ENCODE measurements around the gene SMAD5. TPM values are rescaled to one million over a fixed set of nuclear protein-coding genes. Genes with fewer than 3 reads are reported as not detected.

SMAD5 gene
- total RNA-seq, 2 experiments from 2014 or later, result 5.4 to 7.7 TPM

- H3K27ac Mint-ChIP-seq, result no peak overlapping the region
- H3K9me3 Mint-ChIP-seq (ENCODE audit: low read depth), result no peaks in the 10 kb centered on the region
- H3K4me3 Mint-ChIP-seq, result no peak overlapping the region
- POLR2A ChIA-PET, result no interaction called here
- DNase-seq (no peak), ATAC-seq (peak; percentile 51)
- peaks cover 38% of the 10 kb centered on the region for H3K27me3 Mint-ChIP-seq
- CTCF ChIA-PET, result interaction anchor here (1.2 to 1.9 kb wide), 2 partner anchors 9 to 178 kb away, joined by 3 to 4 read pairs; partner anchors contain the start of gene SMAD5
- no peaks in the 10 kb centered on the region for H3K4me1 Mint-ChIP-seq
- intact Hi-C loops (cut with DNase I, micrococcal nuclease), result no loop called here
- no peaks in the 10 kb centered on the region for H3K36me3 Mint-ChIP-seq (ENCODE audit: low read depth)
These were observed 9.3 kb upstream of the SMAD5 start for GRCh38 chr5:136123236-136123768.

GRCh38 chr5:136127560-136127959 lies 5.1 kb upstream of the SMAD5 start:
- ChIA-PET POLR2A (no interaction called here), CTCF (interaction anchor here (1.8 kb wide), 1 partner anchor 13 kb away, joined by 4 read pairs; no protein-coding TSS in a partner anchor)
- ATAC-seq, result no peak
- Mint-ChIP-seq H3K27ac (no peak overlapping the region), H3K4me1 (no peaks in the 10 kb centered on the region), H3K4me3 (no peak overlapping the region), H3K9me3 (ENCODE audit: low read depth) (no peaks in the 10 kb centered on the region), H3K36me3 (ENCODE audit: low read depth) (no peaks in the 10 kb centered on the region), H3K27me3 (peaks cover 40% of the 10 kb centered on the region)
- intact Hi-C loops (cut with DNase I, micrococcal nuclease), result no loop called here
- no peak for DNase-seq

- Mint-ChIP-seq H3K9me3 (ENCODE audit: low read depth) (no peaks in the 10 kb centered on the region), H3K36me3 (ENCODE audit: low read depth) (no peaks in the 10 kb centered on the region), H3K4me3 (no peak overlapping the region), H3K4me1 (peaks cover 3% of the 10 kb centered on the region), H3K27ac (no peak overlapping the region), H3K27me3 (peaks cover 37% of the 10 kb centered on the region)
- DNase-seq (no peak), ATAC-seq (no peak)
- ChIA-PET POLR2A (no interaction called here), CTCF (interaction anchor here (0.9 to 1.2 kb wide), 2 partner anchors 51 to 95 kb away, joined by 3 read pairs; no protein-coding TSS in a partner anchor)
- intact Hi-C loops (cut with DNase I, micrococcal nuclease), result no loop called here
These were observed 4.2 kb upstream of the SMAD5 start for GRCh38 chr5:136128481-136128880.

GRCh38 chr5:136129445-136129844 lies 3.2 kb upstream of the SMAD5 start:
- Mint-ChIP-seq H3K36me3 (ENCODE audit: low read depth) (no peaks in the 10 kb centered on the region), H3K27ac (no peak overlapping the region), H3K9me3 (ENCODE audit: low read depth) (no peaks in the 10 kb centered on the region), H3K27me3 (peaks cover 35% of the 10 kb centered on the region), H3K4me1 (peaks cover 9% of the 10 kb centered on the region), H3K4me3 (no peak overlapping the region)
- ChIA-PET CTCF (interaction anchor here (0.9 to 1.2 kb wide), 2 partner anchors 52 to 94 kb away, joined by 3 read pairs; no protein-coding TSS in a partner anchor), POLR2A (no interaction called here)
- DNase-seq (no peak), ATAC-seq (no peak)
- intact Hi-C loops (cut with DNase I, micrococcal nuclease), result no loop called here

GRCh38 chr5:136130581-136130980 lies 2.1 kb upstream of the SMAD5 start:
- H3K27ac Mint-ChIP-seq, result no peak overlapping the region
- no peak overlapping the region for H3K4me3 Mint-ChIP-seq
- peaks cover 41% of the 10 kb centered on the region for H3K27me3 Mint-ChIP-seq
- intact Hi-C loops (cut with DNase I, micrococcal nuclease), result loop anchor here in 1 of 2 experiments (5.0 kb wide), 1 partner anchor 93 kb away; no protein-coding TSS in a partner anchor
- ChIA-PET POLR2A (no interaction called here), CTCF (interaction anchor here (0.9 kb wide), 1 partner anchor 10 kb away, joined by 3 read pairs; no protein-coding TSS in a partner anchor)
- no peaks in the 10 kb centered on the region for H3K9me3 Mint-ChIP-seq (ENCODE audit: low read depth)
- DNase-seq (no peak), ATAC-seq (no peak)
- H3K4me1 Mint-ChIP-seq, result peaks cover 17% of the 10 kb centered on the region
- no peaks in the 10 kb centered on the region for H3K36me3 Mint-ChIP-seq (ENCODE audit: low read depth)

- ATAC-seq (no peak), DNase-seq (peak; percentile 9)
- intact Hi-C loops (cut with DNase I, micrococcal nuclease), result loop anchor here in 1 of 2 experiments (5.0 kb wide), 1 partner anchor 95 kb away; no protein-coding TSS in a partner anchor
- peaks cover 17% of the 10 kb centered on the region for H3K4me1 Mint-ChIP-seq
- CTCF ChIA-PET, result interaction anchor here (0.6 to 1.1 kb wide), 6 partner anchors 8 to 154 kb away, joined by 3 to 6 read pairs (median 4); no protein-coding TSS in a partner anchor
- peak overlapping the region; percentile 63 for H3K27ac Mint-ChIP-seq
- POLR2A ChIA-PET, result no interaction called here
- no peaks in the 10 kb centered on the region for H3K36me3 Mint-ChIP-seq (ENCODE audit: low read depth)
- H3K27me3 Mint-ChIP-seq, result peaks cover 38% of the 10 kb centered on the region
- H3K9me3 Mint-ChIP-seq (ENCODE audit: low read depth), result no peaks in the 10 kb centered on the region
- peak overlapping the region; percentile 74 for H3K4me3 Mint-ChIP-seq
These were observed 558 bp upstream of the SMAD5 start for GRCh38 chr5:136132087-136132486.

- peak overlapping the region; percentile 74 for H3K4me3 Mint-ChIP-seq
- DNase-seq (peak; percentile 48), ATAC-seq (no peak)
- CTCF ChIA-PET, result no interaction called here
- H3K9me3 Mint-ChIP-seq (ENCODE audit: low read depth), result no peaks in the 10 kb centered on the region
- peak overlapping the region; percentile 65 for H3K27ac Mint-ChIP-seq
- intact Hi-C loops (cut with DNase I, micrococcal nuclease), result loop anchor here in 1 of 2 experiments (5.0 kb wide), 1 partner anchor 96 kb away; no protein-coding TSS in a partner anchor
- H3K27me3 Mint-ChIP-seq, result peaks cover 35% of the 10 kb centered on the region
- peaks cover 25% of the 10 kb centered on the region for H3K4me1 Mint-ChIP-seq
- POLR2A ChIA-PET, result interaction anchor here (0.6 kb wide), 1 partner anchor 1033 kb away, joined by 4 read pairs; no protein-coding TSS in a partner anchor
- no peaks in the 10 kb centered on the region for H3K36me3 Mint-ChIP-seq (ENCODE audit: low read depth)
These were observed 727 bp downstream of the SMAD5 start for GRCh38 chr5:136133222-136133921.

GRCh38 chr5:136133922-136134379 lies 1.3 kb downstream of the SMAD5 start:
- CTCF ChIA-PET, result interaction anchor here (1.2 kb wide), 1 partner anchor 9 kb away, joined by 5 read pairs; no protein-coding TSS in a partner anchor
- Mint-ChIP-seq H3K4me1 (peaks cover 25% of the 10 kb centered on the region), H3K4me3 (peak overlapping the region; percentile 74), H3K27ac (no peak overlapping the region), H3K9me3 (ENCODE audit: low read depth) (no peaks in the 10 kb centered on the region), H3K36me3 (ENCODE audit: low read depth) (no peaks in the 10 kb centered on the region), H3K27me3 (peaks cover 34% of the 10 kb centered on the region)
- intact Hi-C loops (cut with DNase I, micrococcal nuclease), result loop anchor here in 1 of 2 experiments (5.0 kb wide), 1 partner anchor 97 kb away; no protein-coding TSS in a partner anchor
- POLR2A ChIA-PET, result interaction anchor here (0.7 kb wide), 1 partner anchor 86 kb away, joined by 4 read pairs; no protein-coding TSS in a partner anchor
- ATAC-seq, result no peak
- no peak for DNase-seq

GRCh38 chr5:136134653-136135052 lies 2.0 kb downstream of the SMAD5 start:
- no peak for DNase-seq
- peaks cover 27% of the 10 kb centered on the region for H3K4me1 Mint-ChIP-seq
- POLR2A ChIA-PET, result interaction anchor here (0.7 kb wide), 1 partner anchor 87 kb away, joined by 4 read pairs; no protein-coding TSS in a partner anchor
- H3K4me3 Mint-ChIP-seq, result no peak overlapping the region
- H3K36me3 Mint-ChIP-seq (ENCODE audit: low read depth), result no peaks in the 10 kb centered on the region
- peaks cover 37% of the 10 kb centered on the region for H3K27me3 Mint-ChIP-seq
- no peak overlapping the region for H3K27ac Mint-ChIP-seq
- no peak for ATAC-seq
- intact Hi-C loops (cut with DNase I, micrococcal nuclease), result loop anchor here in 1 of 2 experiments (5.0 kb wide), 1 partner anchor 97 kb away; no protein-coding TSS in a partner anchor
- CTCF ChIA-PET, result interaction anchor here (1.2 kb wide), 1 partner anchor 10 kb away, joined by 5 read pairs; no protein-coding TSS in a partner anchor
- no peaks in the 10 kb centered on the region for H3K9me3 Mint-ChIP-seq (ENCODE audit: low read depth)

- Mint-ChIP-seq H3K27me3 (peaks cover 34% of the 10 kb centered on the region), H3K9me3 (ENCODE audit: low read depth) (no peaks in the 10 kb centered on the region), H3K4me3 (no peak overlapping the region), H3K4me1 (peaks cover 27% of the 10 kb centered on the region), H3K36me3 (ENCODE audit: low read depth) (no peaks in the 10 kb centered on the region), H3K27ac (no peak overlapping the region)
- no peak for ATAC-seq
- ChIA-PET POLR2A (no interaction called here), CTCF (no interaction called here)
- no peak for DNase-seq
- intact Hi-C loops (cut with DNase I, micrococcal nuclease), result no loop called here
These were observed 2.9 kb downstream of the SMAD5 start for GRCh38 chr5:136135536-136135935.

- Mint-ChIP-seq H3K27ac (no peak overlapping the region), H3K4me1 (peaks cover 27% of the 10 kb centered on the region), H3K4me3 (no peak overlapping the region), H3K36me3 (ENCODE audit: low read depth) (no peaks in the 10 kb centered on the region), H3K9me3 (ENCODE audit: low read depth) (no peaks in the 10 kb centered on the region), H3K27me3 (peaks cover 24% of the 10 kb centered on the region)
- DNase-seq (no peak), ATAC-seq (no peak)
- intact Hi-C loops (cut with DNase I, micrococcal nuclease), result no loop called here
- CTCF ChIA-PET, result no interaction called here
- POLR2A ChIA-PET, result no interaction called here
These were observed 5.0 kb downstream of the SMAD5 start for GRCh38 chr5:136137497-136138220.

Measured in activated CD4-positive, alpha-beta T cell treated with anti-CD3 and anti-CD28 coated beads for 36 hours (primary cell).